IPS-NIHi7 (cell line): ENCODE data around the gene TMEM45A.

Experiments used
- DNase-seq: peaks from one replicate; pipeline ENCODE4 v3.0.0; 2012; ENCODE audit warnings: mixed read lengths; ENCODE audit errors: extremely low spot score

Gene TMEM45A

DNA sequence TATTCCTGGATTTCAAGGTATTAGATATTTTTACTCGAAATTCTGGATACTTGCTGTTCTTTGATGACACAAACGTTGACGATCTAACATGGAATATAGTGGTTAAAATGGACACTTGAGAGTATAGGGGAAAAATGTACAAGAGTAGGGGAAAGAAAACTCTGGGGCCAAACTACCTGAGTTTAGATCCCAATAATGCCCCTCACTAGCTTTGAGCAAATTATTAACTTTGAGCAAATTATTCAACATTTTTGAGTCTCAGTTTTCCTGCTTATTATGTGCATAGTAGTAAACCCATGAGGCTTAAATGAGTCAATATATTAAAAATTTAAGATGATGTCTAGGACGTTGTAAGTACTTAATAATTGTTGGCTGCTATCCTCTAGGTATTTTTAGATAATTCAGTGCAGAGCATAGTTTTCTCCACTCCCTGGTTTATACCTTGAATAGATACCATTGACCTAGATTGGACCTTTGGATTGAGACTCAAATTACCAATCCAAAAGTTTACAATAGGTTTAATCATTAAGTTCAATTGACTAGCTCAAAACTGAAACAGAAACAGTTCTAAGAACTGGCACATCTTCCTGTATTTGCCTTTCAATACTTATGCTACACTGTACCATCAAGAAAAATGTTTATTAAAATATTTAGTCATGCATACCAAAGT is 121.4 kb downstream of the TMEM45A start:
- DNase-seq = no peak

DNA sequence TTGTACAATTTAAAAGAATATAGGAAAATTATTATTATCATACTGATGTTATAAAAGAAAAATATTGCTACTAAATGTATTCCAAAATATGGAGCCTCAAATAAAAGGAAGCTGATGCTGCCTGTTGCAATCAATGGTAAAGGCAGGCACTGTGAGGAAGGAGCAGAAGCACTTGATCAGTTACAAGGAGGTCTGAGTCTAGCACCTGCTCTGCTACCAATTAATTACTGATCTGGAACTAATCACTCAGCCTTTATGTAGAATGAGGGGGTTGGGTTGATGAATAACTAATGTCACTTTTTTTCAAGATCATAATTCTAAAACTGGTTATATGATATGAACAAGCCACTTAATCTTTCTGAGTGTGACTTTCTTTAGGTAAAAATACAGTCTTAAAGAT is 122.5 kb downstream of the TMEM45A start:
- DNase-seq = no peak

DNA sequence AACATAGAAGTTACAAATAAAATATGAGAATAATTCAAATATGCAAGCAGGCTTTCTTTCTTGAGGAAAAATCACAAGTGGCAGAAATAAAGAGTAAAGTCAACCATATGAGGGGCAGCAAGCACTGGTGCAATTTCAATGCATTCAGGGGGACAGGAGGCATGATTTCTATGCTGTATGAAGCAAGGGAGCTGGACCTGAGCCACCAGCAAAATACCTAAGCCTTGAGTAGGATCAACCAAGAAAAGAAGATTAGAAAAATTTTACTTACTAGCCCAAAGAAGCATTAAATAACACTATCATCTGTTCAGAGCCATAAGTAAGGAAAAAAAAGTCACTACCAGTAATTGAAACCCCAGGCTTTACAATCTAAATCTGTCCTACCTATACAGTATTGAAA is 123.3 kb downstream of the TMEM45A start:
- DNase-seq = no peak

DNA sequence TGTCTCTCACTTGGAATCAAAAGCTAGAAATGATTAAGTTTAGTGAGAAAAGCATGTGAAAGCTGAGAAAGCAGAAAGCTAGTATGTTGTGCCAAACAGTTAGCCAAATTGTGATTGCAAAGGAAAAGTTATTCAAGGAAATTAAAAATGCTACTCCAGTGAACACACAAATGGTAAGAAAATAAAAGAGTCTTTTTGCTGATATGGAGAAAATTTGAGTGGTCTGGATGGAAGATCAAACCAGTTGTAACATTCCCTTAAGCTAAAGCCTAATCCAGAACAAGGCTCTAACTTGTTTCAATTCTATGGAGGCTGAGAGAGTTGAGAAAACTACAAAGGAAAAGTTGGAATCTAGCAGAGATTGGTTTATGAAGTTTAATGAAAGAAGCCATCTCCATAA is 128.8 kb downstream of the TMEM45A start:
- no peak for DNase-seq
